Ectodermal cell (in vitro differentiated cells): ENCODE data around the gene TRERF1.
"Not testable (repeated sequence)": the region's sequence is repeated elsewhere in the genome, so short reads cannot be mapped to it uniquely, and the experiment has no call there.

ENCODE experiments used
- H3K27ac ChIP-seq: 2 replicates; pipeline ENCODE4 v1.7.0; 2013; ENCODE audit warnings: mild to moderate bottlenecking, low read depth, low read length; ENCODE audit not compliant: insufficient read depth, poor library complexity, severe bottlenecking
- H3K27me3 ChIP-seq: 2 replicates; pipeline ENCODE4 v1.7.0; 2013; ENCODE audit warnings: mild to moderate bottlenecking, low read length; ENCODE audit not compliant: insufficient read depth, control insufficient read depth, poor library complexity, severe bottlenecking
- H3K36me3 ChIP-seq: one replicate; pipeline ENCODE4 v1.7.0; 2013; ENCODE audit warnings: low read length; ENCODE audit not compliant: control insufficient read depth, insufficient read depth
- H3K4me1 ChIP-seq: one replicate; pipeline ENCODE4 v1.7.0; 2013; ENCODE audit warnings: low read length; ENCODE audit not compliant: control insufficient read depth, insufficient read depth
- H3K4me3 ChIP-seq: 2 replicates; pipeline ENCODE4 v1.7.0; 2013; ENCODE audit warnings: low read depth, low read length, control low read depth; ENCODE audit not compliant: insufficient read depth
- H3K9me3 ChIP-seq: 2 replicates; pipeline ENCODE4 v1.7.0; 2013; ENCODE audit warnings: mild to moderate bottlenecking, low read length, moderate library complexity; ENCODE audit not compliant: control insufficient read depth
- WGBS, 2 experiments: methylation state at CpG; one replicate each; pipeline ENCODE4 v1.1.7; 2013; ENCODE audit warnings: missing lambda C conversion rate in 2 of 2; 5-methylcytosine and 5-hydroxymethylcytosine counted together

The TRERF1 gene

GRCh38 chr6:42450477-42451332, 1.0 kb downstream of the TRERF1 start:
- peak overlapping the region; percentile 69 for H3K4me3 ChIP-seq
- H3K27me3 ChIP-seq = no peaks in the 10 kb centered on the region
- H3K27ac ChIP-seq = peak overlapping the region; percentile 73
- H3K4me1 ChIP-seq = peaks cover 19% of the 10 kb centered on the region
- H3K36me3 ChIP-seq = no peaks in the 10 kb centered on the region
- WGBS, 2 experiments = 1% methylated on average over 18 to 22 of the region's 22 CpGs
- no peaks in the 10 kb centered on the region for H3K9me3 ChIP-seq

- 2 to 4% methylated on average over 9 of the region's 9 CpGs for WGBS, 2 experiments
Measured at GRCh38 chr6:42449917-42450476, 1.7 kb downstream of the TRERF1 start.

GRCh38 chr6:42448927-42449659, 2.6 kb downstream of the TRERF1 start:
- Histone ChIP-seq H3K4me1 (peaks cover 25% of the 10 kb centered on the region), H3K27me3 (no peaks in the 10 kb centered on the region), H3K36me3 (no peaks in the 10 kb centered on the region), H3K9me3 (no peaks in the 10 kb centered on the region), H3K4me3 (peak overlapping the region; percentile 69), H3K27ac (no peak overlapping the region)
- 69 to 74% methylated on average over 5 to 7 of the region's 7 CpGs for WGBS, 2 experiments

More at GRCh38 chr6:42449917-42450476, 1.7 kb downstream of the TRERF1 start:
- no peaks in the 10 kb centered on the region for H3K27me3 ChIP-seq
- H3K4me1 ChIP-seq = peaks cover 19% of the 10 kb centered on the region
- no peaks in the 10 kb centered on the region for H3K36me3 ChIP-seq
- H3K4me3 ChIP-seq = peak overlapping the region; percentile 69
- no peaks in the 10 kb centered on the region for H3K9me3 ChIP-seq
- H3K27ac ChIP-seq = peak overlapping the region; percentile 73

- H3K27ac ChIP-seq = no peak overlapping the region
- no peak overlapping the region for H3K4me3 ChIP-seq
- no peaks in the 10 kb centered on the region for H3K36me3 ChIP-seq
Measured at GRCh38 chr6:42448391-42448790, 3.3 kb downstream of the TRERF1 start.

DNA sequence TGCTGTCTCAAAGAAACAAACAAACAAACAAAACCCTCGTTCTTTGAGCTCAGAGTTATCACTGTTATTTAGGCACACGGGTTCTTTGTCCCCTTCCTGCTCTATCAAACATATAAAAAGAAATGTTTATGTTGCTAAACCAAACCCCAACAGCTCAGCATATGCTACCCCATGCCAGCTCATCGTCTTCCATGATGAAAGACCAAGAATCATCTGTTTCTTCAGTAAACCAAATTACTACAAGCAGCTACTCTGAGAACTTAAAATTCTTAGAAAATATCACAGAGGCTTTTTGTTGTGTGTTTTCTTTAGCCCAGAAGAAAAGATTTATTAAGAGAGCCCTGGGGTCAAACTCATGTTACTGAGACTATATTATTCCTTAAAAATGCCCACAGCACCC, 4.7 kb downstream of the TRERF1 start:
- Histone ChIP-seq H3K27ac (no peak overlapping the region), H3K36me3 (no peaks in the 10 kb centered on the region), H3K4me1 (peaks cover 46% of the 10 kb centered on the region), H3K4me3 (no peak overlapping the region), H3K9me3 (no peaks in the 10 kb centered on the region), H3K27me3 (no peaks in the 10 kb centered on the region)
- 90 to 92% methylated on average over 3 of the region's 3 CpGs for WGBS, 2 experiments

More at GRCh38 chr6:42448391-42448790, 3.3 kb downstream of the TRERF1 start:
- 92 to 93% methylated on average over 5 of the region's 5 CpGs for WGBS, 2 experiments
- Histone ChIP-seq H3K27me3 (no peaks in the 10 kb centered on the region), H3K9me3 (no peaks in the 10 kb centered on the region), H3K4me1 (peaks cover 32% of the 10 kb centered on the region)

GRCh38 chr6:42446370-42446769, 5.4 kb downstream of the TRERF1 start:
- 95% methylated on average over 5 of the region's 5 CpGs for WGBS, 2 experiments
- Histone ChIP-seq H3K4me3 (no peak overlapping the region), H3K27me3 (no peaks in the 10 kb centered on the region), H3K36me3 (no peaks in the 10 kb centered on the region), H3K27ac (no peak overlapping the region), H3K4me1 (peaks cover 52% of the 10 kb centered on the region), H3K9me3 (no peaks in the 10 kb centered on the region)

GRCh38 chr6:42445955-42446354, 5.8 kb downstream of the TRERF1 start:
- not testable (repeated sequence) for H3K4me3 ChIP-seq, H3K36me3 ChIP-seq, H3K27me3 ChIP-seq, H3K27ac ChIP-seq, H3K9me3 ChIP-seq
- H3K4me1 ChIP-seq = peaks cover 56% of the 10 kb centered on the region
- WGBS, 2 experiments = 93% methylated on average over 7 of the region's 7 CpGs

- Histone ChIP-seq H3K4me3 (no peak overlapping the region), H3K4me1 (peaks cover 56% of the 10 kb centered on the region), H3K27ac (no peak overlapping the region), H3K27me3 (no peaks in the 10 kb centered on the region), H3K36me3 (no peaks in the 10 kb centered on the region), H3K9me3 (no peaks in the 10 kb centered on the region)
- WGBS, 2 experiments = 52 to 58% methylated on average over 11 of the region's 11 CpGs
Measured at GRCh38 chr6:42443312-42444060, 8.2 kb downstream of the TRERF1 start.

GRCh38 chr6:42441697-42442081, 10.0 kb downstream of the TRERF1 start:
- Histone ChIP-seq H3K27me3 (no peaks in the 10 kb centered on the region), H3K36me3 (no peaks in the 10 kb centered on the region), H3K9me3 (no peaks in the 10 kb centered on the region), H3K4me3 (no peak overlapping the region), H3K27ac (peak overlapping the region; percentile 67), H3K4me1 (peaks cover 55% of the 10 kb centered on the region)
- WGBS, 2 experiments = 11 to 15% methylated on average over 5 of the region's 5 CpGs
